ENCODE results near the gene CPPED1.

CPPED1 gene

GRCh38 chr16:12704492-12705111 lies 99.1 kb downstream of the CPPED1 start:
- TF ChIP-seq, protein P1, sequence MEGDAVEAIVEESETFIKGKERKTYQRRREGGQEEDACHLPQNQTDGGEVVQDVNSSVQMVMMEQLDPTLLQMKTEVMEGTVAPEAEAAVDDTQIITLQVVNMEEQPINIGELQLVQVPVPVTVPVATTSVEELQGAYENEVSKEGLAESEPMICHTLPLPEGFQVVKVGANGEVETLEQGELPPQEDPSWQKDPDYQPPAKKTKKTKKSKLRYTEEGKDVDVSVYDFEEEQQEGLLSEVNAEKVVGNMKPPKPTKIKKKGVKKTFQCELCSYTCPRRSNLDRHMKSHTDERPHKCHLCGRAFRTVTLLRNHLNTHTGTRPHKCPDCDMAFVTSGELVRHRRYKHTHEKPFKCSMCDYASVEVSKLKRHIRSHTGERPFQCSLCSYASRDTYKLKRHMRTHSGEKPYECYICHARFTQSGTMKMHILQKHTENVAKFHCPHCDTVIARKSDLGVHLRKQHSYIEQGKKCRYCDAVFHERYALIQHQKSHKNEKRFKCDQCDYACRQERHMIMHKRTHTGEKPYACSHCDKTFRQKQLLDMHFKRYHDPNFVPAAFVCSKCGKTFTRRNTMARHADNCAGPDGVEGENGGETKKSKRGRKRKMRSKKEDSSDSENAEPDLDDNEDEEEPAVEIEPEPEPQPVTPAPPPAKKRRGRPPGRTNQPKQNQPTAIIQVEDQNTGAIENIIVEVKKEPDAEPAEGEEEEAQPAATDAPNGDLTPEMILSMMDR (IDR thresholded peaks at IDR 0.05; ENCODE audit: low read depth, low read length, missing control alignments) = no peak
- H3K4me3 ChIP-seq (replicated peaks; ENCODE audit: low read depth, low read length) = no peak overlapping the region
- DNase-seq (ENCODE audit: extremely low read depth, low read depth) = no peak

- DNase-seq (ENCODE audit: extremely low read depth, low read depth) = peak; percentile 11
These were observed 99.8 kb downstream of the CPPED1 start for GRCh38 chr16:12703935-12704334.

GRCh38 chr16:12700161-12700560 lies 103.5 kb downstream of the CPPED1 start:
- TF ChIP-seq, protein P1 (IDR thresholded peaks at IDR 0.05; ENCODE audit: low read depth, low read length, missing control alignments) = no peak
- H3K4me3 ChIP-seq (replicated peaks; ENCODE audit: low read depth, low read length) = no peak overlapping the region
- no peak for DNase-seq (ENCODE audit: extremely low read depth, low read depth)

More at GRCh38 chr16:12703935-12704334, 99.8 kb downstream of the CPPED1 start:
- TF ChIP-seq, protein P1 (IDR thresholded peaks at IDR 0.05; ENCODE audit: low read depth, low read length, missing control alignments) = no peak
- no peak overlapping the region for H3K4me3 ChIP-seq (replicated peaks; ENCODE audit: low read depth, low read length)

GRCh38 chr16:12699161-12699560 lies 104.5 kb downstream of the CPPED1 start:
- TF ChIP-seq, protein P1 (IDR thresholded peaks at IDR 0.05; ENCODE audit: low read depth, low read length, missing control alignments) = no peak
- no peak overlapping the region for H3K4me3 ChIP-seq (replicated peaks; ENCODE audit: low read depth, low read length)
- no peak for DNase-seq (ENCODE audit: extremely low read depth, low read depth)

DNA sequence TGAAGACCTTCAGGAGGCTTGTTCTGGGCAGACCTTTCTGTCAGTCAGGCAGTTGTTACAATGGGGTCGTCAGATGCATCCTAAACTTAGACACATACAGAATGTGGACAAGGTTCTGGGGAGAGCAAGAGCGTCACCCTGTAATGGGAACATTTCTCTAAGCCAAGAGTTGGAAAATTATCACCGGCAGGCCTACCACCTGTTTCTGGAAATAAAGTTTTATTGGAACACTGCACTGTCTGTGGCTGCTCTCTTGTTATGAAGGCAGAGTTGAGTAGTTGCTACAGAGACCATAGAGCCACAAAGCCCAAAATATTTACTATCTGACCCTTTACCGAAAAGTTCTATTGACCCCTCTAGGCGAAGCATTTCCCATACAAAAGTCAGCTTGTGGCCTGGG lies 106.2 kb downstream of the CPPED1 start:
- no peak overlapping the region for H3K4me3 ChIP-seq (replicated peaks; ENCODE audit: low read depth, low read length)
- TF ChIP-seq, protein P1 (IDR thresholded peaks at IDR 0.05; ENCODE audit: low read depth, low read length, missing control alignments) = no peak
- no peak for DNase-seq (ENCODE audit: extremely low read depth, low read depth)

DNA sequence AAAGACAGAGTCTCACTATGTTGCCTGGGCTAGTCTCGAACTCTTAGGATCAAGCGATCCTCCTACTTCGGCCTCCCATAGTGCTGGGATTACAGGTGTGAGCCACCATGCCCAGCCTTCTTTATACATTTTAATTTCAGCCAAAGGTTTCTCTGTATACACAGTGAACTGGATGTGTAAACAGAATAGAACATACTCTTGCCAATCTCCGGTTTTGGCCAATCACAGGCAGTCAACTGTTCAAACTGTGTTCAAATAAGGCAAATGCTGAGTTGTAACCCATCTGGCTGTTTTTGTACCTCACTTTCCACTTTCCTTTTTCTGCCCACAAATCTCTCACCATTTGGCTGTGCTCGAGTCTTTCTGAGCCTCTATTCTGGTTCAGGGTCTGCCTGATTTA lies 108.2 kb downstream of the CPPED1 start:
- no peak for DNase-seq (ENCODE audit: extremely low read depth, low read depth)
- TF ChIP-seq, protein P1 (IDR thresholded peaks at IDR 0.05; ENCODE audit: low read depth, low read length, missing control alignments) = no peak
- H3K4me3 ChIP-seq (replicated peaks; ENCODE audit: low read depth, low read length) = no peak overlapping the region

- no peak for DNase-seq (ENCODE audit: extremely low read depth, low read depth)
- H3K4me3 ChIP-seq (replicated peaks; ENCODE audit: low read depth, low read length) = no peak overlapping the region
- TF ChIP-seq, protein P1 (IDR thresholded peaks at IDR 0.05; ENCODE audit: low read depth, low read length, missing control alignments) = no peak
These were observed 113.7 kb downstream of the CPPED1 start for GRCh38 chr16:12690024-12690423.
